GM21528 (cell line): ENCODE results near the gene MAP2K4.

Experiments used
- ATAC-seq: cut with Tn5 transposase; IDR thresholded peaks from one replicate; pipeline ENCODE4 v1.9.1; 2021; ENCODE audit warnings: mild to moderate bottlenecking, moderate library complexity; ENCODE audit not compliant: unreplicated experiment, low FRiP score

Gene MAP2K4

DNA sequence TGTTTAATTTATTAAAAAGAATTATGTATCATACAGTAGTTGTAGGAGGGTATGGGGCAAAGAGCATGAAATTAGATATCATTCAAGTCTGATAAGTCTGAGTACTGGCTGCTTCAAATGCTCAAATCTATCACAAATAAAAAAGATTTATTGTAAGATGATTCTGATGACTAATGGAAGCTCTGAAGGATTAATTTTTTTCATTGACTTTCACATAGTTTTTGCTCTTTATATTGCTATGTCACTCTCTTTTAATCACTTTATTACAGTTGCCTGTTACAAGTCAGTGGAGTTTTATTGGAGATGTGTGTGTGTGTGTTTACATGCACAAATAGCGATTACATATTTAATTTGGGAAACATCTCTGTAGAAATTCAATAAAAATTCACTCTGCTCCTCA lies 15.0 kb downstream of the MAP2K4 start:
- ATAC-seq: no peak

DNA sequence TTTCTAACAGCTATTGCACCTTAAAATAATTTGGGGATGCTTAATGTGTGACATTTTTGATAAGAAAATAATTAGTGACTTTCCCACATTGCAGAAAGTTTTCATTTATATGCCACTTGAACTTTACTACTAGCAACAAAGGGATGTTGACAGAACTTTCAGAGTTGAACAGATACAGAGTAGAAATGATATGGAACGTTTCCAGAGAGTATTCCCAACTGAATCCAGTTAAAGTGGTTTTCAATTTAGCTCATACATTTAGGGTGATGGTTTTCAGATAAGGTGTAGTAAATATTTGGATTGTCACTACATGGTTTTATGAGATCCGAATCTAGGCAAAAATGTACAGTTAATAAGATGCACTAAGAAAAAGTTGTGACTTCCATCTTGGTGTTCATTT lies 17.3 kb downstream of the MAP2K4 start:
- ATAC-seq: no peak

DNA sequence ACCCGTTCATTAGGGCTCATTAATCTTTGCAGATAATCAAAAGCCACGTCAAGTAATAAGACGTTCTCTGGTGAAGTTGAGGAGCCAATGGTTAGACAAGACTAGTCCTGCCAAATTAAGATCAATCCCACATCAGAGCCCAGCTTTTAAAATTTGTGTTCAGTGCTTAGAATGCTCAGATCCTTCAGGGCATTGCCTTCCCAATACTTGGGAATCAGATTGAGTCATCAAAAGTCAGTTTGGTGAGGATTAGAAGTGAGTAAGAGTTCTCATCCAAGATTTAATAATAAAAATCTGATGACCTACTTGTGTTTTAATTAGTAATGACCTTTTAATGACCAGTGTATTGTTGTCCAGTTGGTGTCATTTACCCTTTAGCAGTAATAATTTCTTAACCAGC lies 19.8 kb downstream of the MAP2K4 start:
- no peak for ATAC-seq

DNA sequence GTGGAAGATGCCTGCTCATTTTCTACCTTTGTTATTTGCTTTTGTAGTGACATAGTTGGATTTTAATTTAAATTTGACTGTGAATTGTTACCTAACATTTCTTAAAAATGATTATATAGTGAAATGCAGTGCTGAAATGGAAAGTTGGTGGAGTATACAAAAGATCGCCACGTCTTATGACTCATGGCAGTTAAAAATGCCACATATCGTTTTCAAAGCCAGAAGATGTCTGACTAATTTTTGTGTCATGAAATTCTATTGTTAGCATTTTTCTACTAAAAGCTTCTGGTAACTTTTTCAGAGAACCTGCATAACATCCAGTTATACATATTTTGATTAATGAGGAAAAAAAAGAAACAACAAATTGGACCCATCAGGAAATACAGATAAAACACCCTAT lies 20.6 kb downstream of the MAP2K4 start:
- no peak for ATAC-seq

DNA sequence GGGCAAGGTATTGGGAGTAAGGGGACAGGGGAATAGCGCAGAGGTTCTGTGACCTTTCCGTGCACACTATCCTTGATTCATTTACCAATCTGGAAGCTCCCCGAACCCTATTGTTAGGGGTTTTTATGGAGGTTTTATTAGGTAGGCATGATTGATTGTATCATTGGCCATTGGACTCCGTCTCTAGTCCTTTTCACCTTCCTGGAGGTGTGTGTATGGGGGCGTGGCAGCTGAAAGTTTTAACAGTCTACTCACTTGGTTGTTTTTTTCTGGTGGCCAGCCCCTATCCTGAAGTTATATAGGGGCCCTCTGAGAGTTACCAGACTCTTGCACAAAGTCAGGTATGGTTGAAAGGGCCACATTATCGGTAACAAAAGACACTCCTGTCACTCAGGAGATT lies 23.0 kb downstream of the MAP2K4 start:
- no peak for ATAC-seq

DNA sequence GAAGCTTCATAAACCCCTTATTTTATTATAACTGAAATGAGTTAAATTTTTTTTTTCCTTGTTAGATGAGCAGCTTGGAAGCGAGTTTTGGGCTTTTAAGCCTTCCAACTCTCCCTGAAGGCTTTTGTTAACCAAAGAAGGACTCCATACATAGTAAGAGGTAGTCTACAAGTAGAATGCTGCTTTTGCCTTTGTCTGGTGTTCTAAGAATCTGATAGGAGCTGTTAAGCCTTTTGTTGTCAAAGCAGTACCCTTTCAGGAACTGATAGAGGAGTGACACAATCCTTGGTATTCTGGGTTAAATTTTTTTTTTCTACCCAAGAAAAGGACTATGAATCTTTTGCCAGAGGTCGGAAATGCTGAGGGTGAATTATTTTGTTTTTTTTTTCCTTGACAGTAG lies 26.1 kb downstream of the MAP2K4 start:
- no peak for ATAC-seq

DNA sequence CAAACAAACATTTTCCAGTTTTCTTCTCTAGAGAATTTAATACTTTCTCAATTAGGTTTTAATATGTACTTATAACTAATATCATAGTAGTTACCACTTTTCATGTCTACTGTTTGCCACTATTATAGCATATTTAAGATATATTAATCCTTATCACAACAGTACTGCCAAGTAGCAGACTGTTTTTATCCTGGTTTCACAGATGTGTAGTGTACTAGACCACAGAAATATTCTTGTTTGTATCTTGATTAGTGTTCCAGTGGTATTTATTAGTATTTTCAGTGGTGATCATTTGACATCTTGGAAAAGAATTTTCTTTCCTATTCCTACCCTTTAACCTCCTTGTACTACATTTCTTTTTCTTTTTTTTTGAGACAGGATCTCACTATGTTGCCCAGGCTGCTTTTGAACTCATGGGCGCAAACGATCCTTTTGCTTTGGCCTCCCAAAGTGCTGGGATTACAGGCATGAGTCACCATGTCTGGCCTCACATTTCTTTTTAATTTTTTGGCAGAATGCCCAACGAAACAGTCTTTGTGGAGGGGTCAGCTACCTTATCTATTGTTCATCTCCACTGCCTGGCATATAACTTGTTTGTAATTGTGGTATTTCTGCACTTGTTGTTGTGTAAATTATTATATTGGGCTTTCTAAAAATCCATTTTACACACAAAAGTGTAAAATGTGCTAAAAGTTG lies 27.2 kb downstream of the MAP2K4 start:
- ATAC-seq: no peak

DNA sequence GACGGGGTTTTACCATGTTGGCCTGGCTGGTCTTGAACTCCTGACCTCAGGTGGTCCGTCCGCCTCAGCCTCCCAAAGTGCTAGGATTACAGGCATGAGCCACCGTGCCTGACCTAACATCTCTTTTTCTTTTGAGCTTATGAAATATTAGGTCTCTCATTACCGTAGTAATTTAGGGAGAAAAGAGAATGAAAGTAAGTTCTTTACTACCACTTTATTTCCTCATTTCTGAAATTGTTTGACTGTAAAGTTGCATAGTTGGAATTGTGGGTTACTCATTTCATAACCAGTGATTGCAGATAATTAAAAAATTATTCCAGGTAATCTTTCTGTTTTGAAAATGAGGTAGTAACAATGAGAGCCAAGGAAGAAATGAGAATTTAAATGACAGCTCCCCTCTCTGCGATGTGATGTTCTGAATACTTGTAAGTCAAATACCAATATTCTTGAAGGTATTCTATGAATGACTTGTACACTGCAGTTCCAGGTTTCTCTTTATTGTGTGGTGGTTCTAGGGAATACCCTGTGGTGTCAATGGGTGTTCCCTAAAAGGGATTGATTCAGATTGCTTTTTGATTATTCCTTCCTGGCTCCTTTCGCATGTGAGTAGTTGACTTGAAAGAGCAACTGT lies 28.3 kb downstream of the MAP2K4 start:
- ATAC-seq: no peak

DNA sequence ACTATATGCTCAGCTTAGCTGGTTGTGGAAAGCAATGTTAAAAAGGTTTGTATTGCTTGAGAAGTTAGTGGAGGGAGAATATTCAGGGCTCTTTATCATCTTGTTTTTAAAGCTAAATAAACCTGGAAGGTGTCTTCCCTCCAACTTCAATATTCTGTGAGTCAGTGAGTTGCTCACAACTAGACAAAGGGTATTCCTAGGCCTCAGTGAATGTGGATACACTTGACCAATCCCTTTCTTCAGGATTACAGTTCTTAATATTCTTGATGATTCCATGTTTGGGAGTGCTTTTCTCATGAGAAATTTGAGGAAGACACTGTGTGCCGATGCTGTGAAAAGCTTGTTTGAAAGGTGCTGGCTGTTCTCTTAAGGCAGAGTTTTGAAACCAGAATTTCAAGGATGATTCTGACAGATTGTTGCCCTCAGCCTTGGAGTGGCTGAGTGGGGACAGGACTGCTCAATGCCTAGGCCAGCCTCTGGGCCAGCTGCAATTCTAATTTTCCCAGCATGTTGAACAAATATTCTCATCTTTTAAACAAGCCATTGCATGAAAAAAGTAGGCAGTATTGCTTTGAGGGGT lies 30.1 kb downstream of the MAP2K4 start:
- no peak for ATAC-seq

DNA sequence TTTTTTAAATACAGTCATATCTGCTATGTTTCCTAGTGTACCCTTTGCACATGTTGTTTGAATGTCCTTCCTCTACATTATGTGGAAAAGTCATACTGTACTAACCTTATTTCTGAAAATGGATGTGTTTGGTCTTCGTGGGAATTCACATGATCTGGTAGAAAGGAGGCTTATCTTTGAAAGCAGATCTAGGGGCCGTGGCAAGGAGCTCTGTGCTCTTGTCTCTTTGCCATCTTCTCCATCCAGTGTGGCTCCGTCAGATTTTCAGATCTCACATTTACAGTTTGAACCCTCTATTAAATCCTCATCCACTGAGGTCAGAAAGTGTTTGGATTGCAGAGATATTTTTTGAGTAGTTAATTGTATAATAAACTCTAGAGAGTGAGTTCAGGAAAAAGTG lies 32.9 kb downstream of the MAP2K4 start:
- ATAC-seq: no peak

DNA sequence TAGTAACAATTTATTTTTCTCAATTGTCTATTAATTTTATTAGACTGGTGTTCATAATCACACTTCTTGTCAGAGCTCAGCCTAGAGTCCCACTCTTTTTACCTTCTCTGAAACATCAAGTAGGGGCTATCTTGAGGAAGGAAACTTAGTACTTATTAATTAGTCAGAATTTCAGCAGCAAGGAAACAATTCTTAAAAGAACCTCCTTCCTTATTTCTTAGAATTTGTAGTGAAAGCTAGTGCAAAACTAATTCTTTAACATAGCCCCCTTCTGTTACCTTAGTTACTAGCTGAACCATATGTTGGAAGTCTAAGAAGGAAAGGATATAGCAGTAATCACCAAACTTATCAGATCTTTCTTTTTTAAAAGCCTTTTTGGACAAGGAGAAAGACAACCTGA lies 35.2 kb downstream of the MAP2K4 start:
- no peak for ATAC-seq

DNA sequence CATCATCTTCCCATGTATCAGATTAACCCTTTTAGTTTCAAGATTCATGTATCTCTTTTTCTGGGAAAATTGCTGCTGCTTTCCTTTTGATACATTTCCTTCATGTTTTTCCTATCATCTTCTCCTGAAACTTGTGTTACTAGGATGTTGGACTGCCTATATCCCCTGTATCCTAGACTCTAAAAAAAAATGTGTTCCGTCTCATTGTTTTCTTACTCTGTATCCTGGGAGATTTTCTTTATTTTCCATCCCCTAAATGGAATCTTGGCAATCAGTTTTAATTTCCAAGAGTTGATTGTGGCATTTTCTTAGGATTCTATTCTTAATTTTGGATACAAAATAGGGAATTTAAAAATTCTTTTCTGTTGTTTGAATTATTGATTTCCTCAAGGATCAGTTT lies 36.8 kb downstream of the MAP2K4 start:
- no peak for ATAC-seq

DNA sequence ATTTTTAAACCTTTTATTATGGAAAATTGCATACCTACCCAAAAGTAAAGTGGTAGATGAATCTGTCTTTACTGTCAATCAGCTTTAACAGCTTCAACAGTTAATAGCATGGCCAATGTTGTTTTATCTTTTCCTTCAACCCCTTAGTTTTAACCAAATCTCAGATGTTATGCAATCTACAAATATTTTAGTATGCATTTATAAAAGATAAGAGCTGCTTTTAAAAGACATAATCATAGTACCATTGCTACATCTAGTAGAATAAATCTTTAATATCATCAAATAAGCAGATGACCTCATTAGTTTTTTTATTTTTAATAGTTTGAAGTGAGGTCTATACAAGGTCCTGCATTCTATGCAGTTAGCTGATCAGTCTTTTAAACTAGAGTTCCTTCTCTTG lies 37.9 kb downstream of the MAP2K4 start:
- ATAC-seq: no peak

DNA sequence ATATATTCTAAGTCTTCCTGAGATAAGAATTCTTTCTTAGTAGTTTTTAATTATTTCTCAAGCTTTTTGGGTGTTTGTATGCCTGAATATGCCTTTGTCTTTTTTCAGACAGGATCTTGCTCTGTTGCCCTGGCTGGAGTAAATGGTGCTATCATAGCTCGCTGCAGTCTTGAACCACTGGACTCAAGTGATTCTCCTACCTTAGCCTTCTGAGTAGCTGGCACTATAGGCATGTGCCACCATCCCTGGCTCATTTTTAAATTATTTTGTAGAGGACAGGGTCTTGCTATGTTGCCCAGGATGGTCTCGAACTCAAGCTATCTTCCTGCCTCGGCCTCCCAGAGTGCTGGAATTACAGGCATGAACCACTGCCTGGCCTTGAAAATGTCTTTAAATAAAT lies 41.6 kb downstream of the MAP2K4 start:
- ATAC-seq: no peak

DNA sequence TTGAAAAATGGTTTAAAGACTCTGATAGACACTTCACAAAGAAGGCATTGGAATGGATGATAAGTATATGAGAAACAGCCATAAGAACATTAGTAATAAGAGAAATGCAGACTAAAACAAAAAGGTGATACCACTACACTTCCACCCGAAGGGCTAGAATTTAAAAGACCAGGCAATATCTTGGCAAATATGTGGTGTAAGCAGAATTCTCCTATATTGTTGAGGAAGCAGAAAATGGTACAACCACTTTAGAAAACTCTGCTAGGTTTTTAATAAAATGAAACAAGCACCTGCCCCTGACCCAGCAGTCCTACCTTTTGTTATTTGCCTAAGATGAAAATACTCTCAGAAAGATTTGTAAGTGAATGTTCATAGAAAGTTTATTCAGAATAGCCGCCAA lies 43.7 kb downstream of the MAP2K4 start:
- ATAC-seq: no peak

DNA sequence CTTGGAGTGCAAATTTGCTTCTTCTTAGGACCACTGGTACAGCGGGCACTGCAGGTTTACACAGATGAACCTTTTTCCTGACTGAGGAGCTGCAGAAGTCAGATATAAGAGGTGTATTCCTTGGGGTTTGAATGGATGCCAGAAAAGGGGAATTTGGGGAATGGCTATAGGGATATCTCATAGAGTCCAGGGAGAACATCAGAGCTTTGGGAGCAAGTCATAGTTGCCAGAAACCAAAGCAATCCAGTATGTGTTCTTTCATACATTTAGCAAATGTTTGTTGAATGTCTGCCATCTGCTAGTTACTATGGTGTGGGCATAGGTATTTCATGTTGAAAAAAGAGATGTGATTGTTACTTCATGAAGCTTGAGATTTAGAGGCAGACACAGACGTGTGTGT lies 46.8 kb downstream of the MAP2K4 start:
- ATAC-seq: no peak

DNA sequence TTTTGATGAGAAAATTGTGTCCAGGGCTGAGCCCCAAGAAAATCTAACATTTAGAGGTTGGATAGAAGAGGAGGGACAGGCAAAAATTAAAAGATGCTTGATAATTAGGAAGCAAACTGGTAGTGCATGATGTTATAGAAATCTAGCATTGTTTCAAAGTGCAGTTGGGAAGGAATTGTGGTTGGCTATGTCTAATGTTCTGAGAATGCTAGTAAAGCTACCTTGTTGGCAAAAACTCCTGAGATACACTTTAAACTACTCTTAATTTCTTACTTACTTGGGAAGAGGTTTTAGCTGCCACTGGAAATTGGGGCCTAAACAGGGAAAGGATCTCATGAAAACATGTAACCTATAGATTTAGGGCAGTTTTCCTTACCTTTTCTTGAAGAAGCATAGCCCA lies 48.3 kb downstream of the MAP2K4 start:
- no peak for ATAC-seq

DNA sequence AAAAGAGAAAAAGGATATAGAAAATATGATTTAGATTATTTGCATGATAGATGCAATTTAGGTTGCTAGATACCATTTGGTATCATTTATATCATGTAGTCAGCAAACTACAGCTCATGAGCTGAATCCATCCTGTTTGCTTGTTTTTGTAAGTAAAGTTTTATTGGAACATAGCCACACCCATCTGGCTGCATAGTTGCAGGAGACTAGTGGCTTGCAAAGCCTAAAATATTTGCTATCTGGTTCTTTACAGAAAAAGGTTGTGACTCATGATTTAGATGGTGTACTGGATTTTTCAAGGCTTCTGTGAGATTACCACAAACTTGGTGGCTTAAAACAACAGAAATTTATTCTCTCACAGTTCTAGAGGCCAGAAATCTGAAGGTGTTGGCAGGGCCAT lies 49.9 kb downstream of the MAP2K4 start:
- no peak for ATAC-seq

DNA sequence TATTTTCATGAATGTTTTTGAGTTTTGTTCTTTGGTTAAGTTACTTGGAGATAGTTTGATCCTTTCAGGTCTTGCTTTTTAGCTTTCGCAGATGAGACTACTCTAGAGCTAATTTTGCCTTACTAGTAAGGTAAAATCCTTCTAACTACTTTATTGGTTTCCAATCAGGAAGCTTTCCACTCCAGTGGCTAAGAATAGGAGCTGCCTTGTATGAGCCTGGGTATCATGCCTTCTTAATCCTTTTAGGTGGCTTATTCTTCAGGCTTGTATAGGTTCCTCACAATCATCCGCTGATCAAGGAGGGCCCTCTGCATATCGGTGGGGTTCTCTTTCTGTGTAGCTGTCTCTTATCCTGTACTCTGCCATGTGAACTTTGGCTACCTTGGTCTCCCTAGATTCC lies 53.7 kb downstream of the MAP2K4 start:
- ATAC-seq: no peak

DNA sequence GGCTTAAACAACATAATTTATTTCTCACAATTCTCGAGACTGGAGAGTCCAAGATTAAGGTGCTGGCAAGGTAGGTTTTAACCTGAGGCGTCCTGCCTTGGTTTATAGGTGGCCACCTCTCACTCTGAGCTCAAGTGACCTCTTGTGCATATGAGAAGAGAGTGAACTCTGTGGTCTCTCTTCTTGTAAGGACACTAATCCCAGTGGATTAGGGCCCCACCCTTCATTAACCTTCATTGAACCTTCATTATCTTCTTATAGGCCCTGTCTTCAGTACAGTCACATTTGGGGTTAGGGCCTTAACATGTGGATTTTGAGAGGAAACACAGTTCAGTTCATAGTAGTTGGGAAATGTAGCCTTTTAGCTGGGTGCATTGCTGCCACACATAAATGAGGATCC lies 57.1 kb downstream of the MAP2K4 start:
- ATAC-seq: no peak

DNA sequence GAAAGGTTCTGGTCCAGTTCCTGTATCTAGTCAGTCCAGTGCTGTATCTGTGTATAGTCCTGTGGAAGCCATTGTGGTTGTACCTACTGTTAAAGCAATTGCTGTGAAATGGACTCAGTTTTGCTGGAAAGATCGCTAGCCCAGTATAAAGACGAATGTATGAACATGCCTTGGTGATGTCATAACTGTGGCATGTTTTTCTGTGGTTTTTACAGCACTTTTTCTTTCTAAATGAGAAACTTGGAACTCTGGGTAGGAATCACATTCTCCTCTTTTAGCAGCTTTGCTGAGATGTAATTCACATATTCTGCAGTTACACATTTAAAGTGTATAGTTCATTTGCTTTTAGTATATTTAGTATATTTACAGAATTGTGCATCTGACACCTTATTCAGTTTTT lies 58.1 kb downstream of the MAP2K4 start:
- no peak for ATAC-seq

DNA sequence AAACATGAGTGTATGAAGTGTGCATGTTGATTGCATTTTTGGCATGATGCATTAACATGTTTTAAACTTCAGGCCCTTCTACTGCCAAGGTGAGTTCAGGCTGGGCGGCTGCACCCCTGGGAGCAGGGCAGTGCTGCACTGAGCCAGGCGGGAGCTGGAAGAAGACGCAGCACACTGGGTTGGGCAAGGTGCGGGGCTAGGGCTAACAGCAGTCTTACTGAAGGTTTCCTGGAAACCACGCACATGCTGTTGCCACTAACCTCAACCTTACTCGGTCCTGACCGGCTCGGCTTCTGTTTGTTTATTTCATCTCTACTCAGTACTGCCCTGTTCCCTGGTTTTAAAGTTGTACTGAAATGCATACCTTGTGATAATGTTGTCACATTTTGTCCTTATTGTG lies 61.0 kb downstream of the MAP2K4 start:
- ATAC-seq: no peak
